GM18507 (cell line): ENCODE results near the gene HEPACAM2.

Experiments used
- DNase-seq: peaks from one replicate; pipeline ENCODE4 v3.0.0; 2011; ENCODE audit warnings: low read depth; ENCODE audit not compliant: insufficient read length; ENCODE audit errors: extremely low spot score
- FAIRE-seq: peaks from 2 replicates; lab custom pipeline; 2011; peaks lifted over from hg19 to GRCh38; lab: Jason Lieb, UNC

HEPACAM2 gene

GRCh38 chr7:93226310-93226709 lies at the start of gene HEPACAM2:
TSS of gene HEPACAM2 (minus strand) at chr7:93226469.
- DNase-seq (no peak), FAIRE-seq (no peak)

- DNase-seq (no peak), FAIRE-seq (no peak)
These were observed 39.0 kb upstream of the HEPACAM2 start for GRCh38 chr7:93265220-93265619.

- DNase-seq (no peak), FAIRE-seq (no peak)
These were observed 36.3 kb upstream of the HEPACAM2 start for GRCh38 chr7:93262535-93262934.

GRCh38 chr7:93258661-93259060 lies 32.4 kb upstream of the HEPACAM2 start:
- FAIRE-seq (no peak), DNase-seq (no peak)

- DNase-seq (no peak), FAIRE-seq (no peak)
These were observed 23.4 kb upstream of the HEPACAM2 start for GRCh38 chr7:93249491-93250148.

GRCh38 chr7:93245525-93246432 lies 19.5 kb upstream of the HEPACAM2 start:
- no peak for DNase-seq
- FAIRE-seq: no peak

GRCh38 chr7:93242106-93242505 lies 15.8 kb upstream of the HEPACAM2 start:
- DNase-seq (no peak), FAIRE-seq (no peak)

GRCh38 chr7:93239824-93240223 lies 13.6 kb upstream of the HEPACAM2 start:
- no peak for DNase-seq
- no peak for FAIRE-seq

- DNase-seq (no peak), FAIRE-seq (no peak)
These were observed 12.5 kb upstream of the HEPACAM2 start for GRCh38 chr7:93238748-93239147.

GRCh38 chr7:93238131-93238530 lies 11.9 kb upstream of the HEPACAM2 start:
- no peak for DNase-seq
- FAIRE-seq: no peak

GRCh38 chr7:93235541-93235940 lies 9.3 kb upstream of the HEPACAM2 start:
- no peak for DNase-seq

GRCh38 chr7:93232673-93233018 lies 6.4 kb upstream of the HEPACAM2 start:
- FAIRE-seq: no peak
- DNase-seq: no peak

More at GRCh38 chr7:93235541-93235940, 9.3 kb upstream of the HEPACAM2 start:
- no peak for FAIRE-seq

- FAIRE-seq (peak; percentile 97), DNase-seq (peak; percentile 78)
These were observed 5.8 kb upstream of the HEPACAM2 start, which contains the start of gene VPS50 for GRCh38 chr7:93231799-93232672. TSS of gene VPS50 (plus strand) at chr7:93232366. CDS start at chr7:93232468, 102 bp downstream.

GRCh38 chr7:93231259-93231658 lies 5.0 kb upstream of the HEPACAM2 start:
- FAIRE-seq: no peak
- DNase-seq: no peak

GRCh38 chr7:93228302-93228701 lies 2.0 kb upstream of the HEPACAM2 start:
- peak; percentile 89 for FAIRE-seq

GRCh38 chr7:93219868-93220267 lies 6.4 kb downstream of the HEPACAM2 start:
- no peak for DNase-seq
- no peak for FAIRE-seq

More at GRCh38 chr7:93228302-93228701, 2.0 kb upstream of the HEPACAM2 start:
- DNase-seq: no peak

- DNase-seq: no peak
- no peak for FAIRE-seq
These were observed 7.1 kb downstream of the HEPACAM2 start for GRCh38 chr7:93218997-93219827.

GRCh38 chr7:93212881-93213280 lies 13.4 kb downstream of the HEPACAM2 start:
- FAIRE-seq: no peak
- DNase-seq: no peak

- no peak for DNase-seq
- no peak for FAIRE-seq
These were observed 14.9 kb downstream of the HEPACAM2 start for GRCh38 chr7:93211228-93211818.
